ENCODE results near the gene RPL35A. TPM values are rescaled to one million over a fixed set of nuclear protein-coding genes. Genes with fewer than 3 reads are reported as not detected.
"Not testable (repeated sequence)": the region's sequence is repeated elsewhere in the genome, so short reads cannot be mapped to it uniquely, and the experiment has no call there.

RPL35A gene
- total and polyA plus RNA-seq, 5 experiments from 2014 or later, result 1,870 to 2,647 (median 2,221) TPM

DNA sequence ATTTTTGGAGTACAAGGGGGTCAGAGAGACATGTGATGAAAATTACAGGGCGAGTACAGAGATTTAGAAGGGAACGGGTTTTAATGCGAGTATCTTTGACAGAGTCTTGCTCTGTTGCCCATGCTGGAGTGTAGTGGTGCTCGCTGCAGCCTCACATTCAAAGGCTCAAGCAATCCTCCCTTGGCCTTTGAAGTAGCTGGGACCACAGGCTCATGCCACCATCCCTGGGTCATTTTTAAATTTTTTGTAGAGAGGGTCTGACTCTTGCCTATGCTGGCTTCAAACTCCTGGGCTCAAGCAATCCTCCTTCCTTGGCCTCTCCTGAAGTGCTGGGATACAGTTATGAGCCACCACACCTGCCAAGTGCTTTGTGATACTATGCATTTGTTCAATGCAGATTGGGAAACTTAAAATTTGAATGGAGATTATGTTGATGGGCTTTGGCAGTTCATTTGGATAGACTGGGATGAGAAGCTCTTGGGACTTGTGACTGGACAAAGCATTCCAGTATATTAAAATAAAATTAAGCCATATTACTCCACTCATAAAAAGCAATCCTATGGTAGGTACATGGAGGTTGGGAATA, 6.0 kb downstream of the RPL35A start:
- H3K27ac Mint-ChIP-seq, result peak overlapping the region in 3 of 10 donors; percentile 11 to 61 (median 60)
- H3K36me3 Mint-ChIP-seq, result peaks cover 7 to 71% (median 38%) of the 10 kb centered on the region in 3 donors

GRCh38 chr3:197956626-197956988, 6.6 kb downstream of the RPL35A start:
- DNase-seq (no peak), ATAC-seq (no peak)
- Mint-ChIP-seq H3K27ac (peak overlapping the region in 7 of 10 donors; percentile 15 to 93 (median 69)), H3K9me3 (no peaks in the 10 kb centered on the region), H3K36me3 (peaks cover 7 to 65% (median 38%) of the 10 kb centered on the region in 3 donors), H3K4me3 (no peak overlapping the region), H3K4me1 (peaks cover 23 to 67% (median 64%) of the 10 kb centered on the region in 4 donors), H3K27me3 (no peaks in the 10 kb centered on the region)
- POLR2A ChIA-PET, result no interaction called here

More for the DNA sequence above, 6.0 kb downstream of the RPL35A start:
- no peak for DNase-seq
- no peaks in the 10 kb centered on the region for H3K9me3 Mint-ChIP-seq
- ATAC-seq, result no peak
- peaks cover 20 to 68% (median 63%) of the 10 kb centered on the region in 4 donors for H3K4me1 Mint-ChIP-seq
- peak overlapping the region in 1 of 10 donors; percentile 54 for H3K4me3 Mint-ChIP-seq
- H3K27me3 Mint-ChIP-seq, result no peaks in the 10 kb centered on the region
- POLR2A ChIA-PET, result no interaction called here

- H3K4me1 Mint-ChIP-seq, result peaks cover 27 to 72% (median 68%) of the 10 kb centered on the region in 4 donors
- DNase-seq (no peak), ATAC-seq (no peak)
- peak overlapping the region; percentile 51 to 93 (median 81) for H3K27ac Mint-ChIP-seq
- POLR2A ChIA-PET, result interaction anchor here (5.8 kb wide), 1 partner anchor 7 kb away, joined by 67 read pairs; the partner anchor contains the start of gene RPL35A
- peaks cover 7 to 55% (median 33%) of the 10 kb centered on the region in 3 donors for H3K36me3 Mint-ChIP-seq
- peak overlapping the region in 3 of 10 donors; percentile 6 to 40 (median 20) for H3K4me3 Mint-ChIP-seq
- no peaks in the 10 kb centered on the region for H3K27me3 Mint-ChIP-seq
- no peaks in the 10 kb centered on the region for H3K9me3 Mint-ChIP-seq
Measured at GRCh38 chr3:197957790-197958133, 7.8 kb downstream of the RPL35A start.

GRCh38 chr3:197958346-197958745, 8.4 kb downstream of the RPL35A start:
- H3K4me3 Mint-ChIP-seq, result peak overlapping the region; percentile 30 to 71 (median 56)
- H3K27me3 Mint-ChIP-seq, result no peaks in the 10 kb centered on the region

DNA sequence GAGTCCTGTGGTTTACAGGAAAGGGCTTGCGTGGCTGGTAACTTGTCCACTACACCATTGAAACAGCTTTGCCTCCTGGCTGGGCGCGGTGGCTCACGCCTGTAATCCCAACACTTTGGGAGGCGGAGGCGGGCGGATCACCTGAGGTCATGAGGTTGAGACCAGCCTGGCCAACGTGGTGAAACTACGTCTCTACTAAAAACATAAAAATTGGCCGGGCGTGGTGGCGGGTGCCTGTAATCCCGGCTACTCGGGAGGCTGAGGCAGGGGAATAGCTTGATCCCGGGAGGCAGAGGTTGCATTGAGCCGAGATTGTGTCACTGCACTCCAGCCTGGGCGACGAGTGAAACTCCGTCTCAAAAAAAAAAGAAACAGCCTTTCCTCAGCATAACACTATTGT, 8.9 kb downstream of the RPL35A start:
- H3K36me3 Mint-ChIP-seq, result peaks cover 3 to 44% (median 25%) of the 10 kb centered on the region in 3 donors
- H3K27me3 Mint-ChIP-seq, ATAC-seq, DNase-seq, H3K9me3 Mint-ChIP-seq: not testable (repeated sequence)
- peak overlapping the region in 8 of 10 donors; percentile 7 to 91 (median 48) for H3K4me3 Mint-ChIP-seq
- peak overlapping the region; percentile 53 to 98 (median 91) for H3K27ac Mint-ChIP-seq
- POLR2A ChIA-PET, result interaction anchor here (5.8 kb wide), 1 partner anchor 8 kb away, joined by 67 read pairs; the partner anchor contains the start of gene RPL35A
- peaks cover 21 to 68% (median 66%) of the 10 kb centered on the region in 4 donors for H3K4me1 Mint-ChIP-seq

More at GRCh38 chr3:197958346-197958745, 8.4 kb downstream of the RPL35A start:
- no peak for DNase-seq
- no peak for ATAC-seq
- POLR2A ChIA-PET, result interaction anchor here (5.8 kb wide), 1 partner anchor 7 kb away, joined by 67 read pairs; the partner anchor contains the start of gene RPL35A
- H3K9me3 Mint-ChIP-seq, result no peaks in the 10 kb centered on the region
- peak overlapping the region; percentile 53 to 93 (median 84) for H3K27ac Mint-ChIP-seq
- H3K36me3 Mint-ChIP-seq, result peaks cover 7 to 49% (median 30%) of the 10 kb centered on the region in 3 donors
- H3K4me1 Mint-ChIP-seq, result peaks cover 26 to 71% (median 68%) of the 10 kb centered on the region in 4 donors

DNA sequence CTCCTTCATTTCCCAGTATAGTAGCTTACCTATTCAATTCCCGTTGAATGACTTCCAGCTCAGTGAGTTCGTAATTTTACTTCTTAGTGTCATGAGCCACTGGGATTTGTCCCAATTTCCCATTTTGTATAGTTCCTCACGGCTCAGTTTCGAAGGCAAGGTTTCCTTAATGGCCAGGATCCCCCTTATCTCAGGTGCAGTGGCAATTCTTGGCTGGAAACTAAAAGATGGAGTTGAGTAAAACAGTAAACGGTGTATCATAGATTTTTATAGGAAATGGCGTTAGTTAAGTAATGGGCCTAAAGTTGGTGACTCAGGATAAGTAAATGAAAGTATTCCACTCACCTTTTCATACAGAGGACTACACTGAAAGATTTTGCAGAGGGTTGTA, 9.5 kb downstream of the RPL35A start:
- Mint-ChIP-seq H3K9me3 (peaks cover 0 to 1% (median 0%) of the 10 kb centered on the region in 9 donors), H3K27me3 (no peaks in the 10 kb centered on the region), H3K4me3 (peak overlapping the region; percentile 82 to 96 (median 92)), H3K4me1 (peaks cover 18 to 64% (median 62%) of the 10 kb centered on the region in 4 donors), H3K36me3 (peaks cover 0 to 38% (median 21%) of the 10 kb centered on the region in 3 donors), H3K27ac (peak overlapping the region; percentile 89 to 99 (median 96))
- POLR2A ChIA-PET, result interaction anchor here (5.8 kb wide), 1 partner anchor 9 kb away, joined by 67 read pairs; the partner anchor contains the start of gene RPL35A
- DNase-seq (no peak), ATAC-seq (no peak)

DNA sequence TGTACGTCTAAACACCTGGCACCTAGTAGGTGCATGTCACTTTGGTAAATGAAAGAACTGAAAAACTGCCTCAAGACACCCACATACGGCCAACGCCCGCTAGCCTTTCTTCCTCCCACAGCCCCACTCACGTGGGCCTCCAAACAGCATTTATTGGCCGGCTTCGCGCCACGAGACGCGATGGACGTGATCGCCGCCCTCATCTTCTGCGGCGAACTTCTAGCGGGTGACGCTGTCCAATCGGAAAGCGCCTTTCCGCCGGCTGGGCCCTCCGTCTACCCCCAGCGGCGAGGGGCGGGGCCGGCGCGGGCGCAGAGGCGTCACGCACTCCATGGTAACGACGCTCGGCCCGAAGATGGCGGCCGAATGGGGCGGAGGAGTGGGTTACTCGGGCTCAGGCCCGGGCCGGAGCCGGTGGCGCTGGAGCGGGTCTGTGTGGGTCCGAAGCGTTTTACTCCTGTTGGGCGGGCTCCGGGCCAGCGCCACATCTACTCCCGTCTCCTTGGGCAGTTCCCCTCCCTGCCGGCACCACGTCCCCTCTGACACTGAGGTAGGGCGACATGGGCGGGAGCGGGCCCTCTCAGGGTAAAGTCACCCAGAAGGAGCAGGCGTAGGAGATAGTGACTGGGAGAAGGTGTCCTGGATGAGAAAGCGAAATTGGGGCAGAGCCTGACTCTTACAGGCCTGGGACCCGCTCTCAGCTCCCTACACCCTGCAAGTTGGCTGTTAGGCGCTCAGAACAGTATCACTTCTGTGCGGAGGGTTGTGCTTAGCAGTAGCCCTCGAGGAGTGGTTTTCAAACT, 10.1 kb downstream of the RPL35A start, which contains the start of gene LMLN:
TSS of gene LMLN (plus strand) at position 327 of the 803 bp plus-strand sequence. CDS start at position 356, 29 bp downstream.
- DNase-seq (peak; percentile 89 to 97 (median 95)), ATAC-seq (peak; percentile 89 to 90)
- H3K27ac Mint-ChIP-seq, result peak within 1 kb of the TSS; percentile 92 to 99 (median 96)
- H3K9me3 Mint-ChIP-seq, result peaks cover 0 to 1% (median 0%) of the 10 kb centered on the region in 9 donors
- peaks cover 0 to 32% (median 16%) of the 10 kb centered on the region in 3 donors for H3K36me3 Mint-ChIP-seq
- H3K27me3 Mint-ChIP-seq, result no peaks in the 10 kb centered on the region
- peak within 1 kb of the TSS; percentile 82 to 96 (median 92) for H3K4me3 Mint-ChIP-seq
- POLR2A ChIA-PET, result interaction anchor here (5.8 kb wide), 1 partner anchor 9 kb away, joined by 67 read pairs; the partner anchor contains the start of gene RPL35A
- peaks cover 18 to 63% (median 60%) of the 10 kb centered on the region in 4 donors for H3K4me1 Mint-ChIP-seq

- peaks cover 18 to 63% (median 60%) of the 10 kb centered on the region in 4 donors for H3K4me1 Mint-ChIP-seq
- peaks cover 0 to 1% (median 0%) of the 10 kb centered on the region in 9 donors for H3K9me3 Mint-ChIP-seq
- peak overlapping the region; percentile 82 to 96 (median 92) for H3K4me3 Mint-ChIP-seq
- POLR2A ChIA-PET, result interaction anchor here (1.0 to 5.8 kb wide), 3 partner anchors 10 to 120 kb away, joined by 4 to 67 read pairs (median 5); partner anchors contain the start of gene RPL35A
- DNase-seq, result no peak
- peaks cover 0 to 23% (median 9%) of the 10 kb centered on the region in 3 donors for H3K36me3 Mint-ChIP-seq
- peak overlapping the region; percentile 92 to 99 (median 96) for H3K27ac Mint-ChIP-seq
- ATAC-seq, result no peak
- no peaks in the 10 kb centered on the region for H3K27me3 Mint-ChIP-seq
Measured at GRCh38 chr3:197960694-197961581, 10.9 kb downstream of the RPL35A start.

GRCh38 chr3:197961582-197961945, 11.6 kb downstream of the RPL35A start:
- ATAC-seq, result peak; percentile 9 to 12
- peak in 3 of 10 donors; percentile 31 to 59 (median 57) for DNase-seq
- Mint-ChIP-seq H3K9me3 (peaks cover 0 to 4% (median 0%) of the 10 kb centered on the region in 9 donors), H3K27me3 (no peaks in the 10 kb centered on the region), H3K4me3 (peak overlapping the region; percentile 80 to 96 (median 90)), H3K27ac (peak overlapping the region; percentile 91 to 99 (median 96)), H3K36me3 (peaks cover 0 to 17% (median 10%) of the 10 kb centered on the region in 3 donors), H3K4me1 (peaks cover 18 to 63% (median 59%) of the 10 kb centered on the region in 4 donors)
- POLR2A ChIA-PET, result interaction anchor here (1.0 to 5.8 kb wide), 3 partner anchors 11 to 119 kb away, joined by 4 to 67 read pairs (median 5); partner anchors contain the start of gene RPL35A

DNA sequence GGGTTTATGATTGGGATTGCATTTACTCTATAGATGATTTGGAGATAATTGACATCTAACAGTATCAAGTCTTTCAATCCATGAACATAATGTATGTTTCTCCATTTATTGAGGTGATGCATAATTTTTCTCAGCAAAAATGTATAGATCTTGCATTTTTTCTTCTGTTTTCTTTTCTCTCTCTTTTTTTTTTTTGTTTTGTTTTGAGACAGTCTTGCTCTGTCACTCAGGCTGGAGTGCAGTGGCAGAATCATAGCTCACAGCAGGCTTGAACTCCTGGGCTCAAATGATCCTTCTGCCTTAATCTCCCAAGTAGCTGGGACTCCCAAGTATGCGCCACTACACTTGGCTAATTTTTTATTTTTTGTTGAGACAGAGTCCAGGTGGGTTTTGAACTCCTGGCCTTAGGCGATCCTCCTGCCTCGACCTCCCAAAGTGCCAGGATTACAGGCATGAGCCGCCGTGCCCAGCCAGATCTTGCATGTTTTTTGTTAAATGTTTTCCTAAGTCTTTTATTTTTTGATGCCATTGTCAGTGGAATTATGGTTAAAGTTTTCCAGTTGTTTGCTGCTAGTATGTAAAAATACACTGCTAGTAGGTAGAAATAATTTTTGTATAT, 13.1 kb downstream of the RPL35A start:
- Mint-ChIP-seq H3K27me3 (no peaks in the 10 kb centered on the region), H3K4me1 (peaks cover 19 to 52% (median 48%) of the 10 kb centered on the region in 4 donors), H3K4me3 (peak overlapping the region in 4 of 10 donors; percentile 23 to 63 (median 29)), H3K27ac (peak overlapping the region in 9 of 10 donors; percentile 7 to 99 (median 68)), H3K36me3 (peaks cover 4 to 16% (median 9%) of the 10 kb centered on the region in 3 donors), H3K9me3 (peaks cover 0 to 17% (median 8%) of the 10 kb centered on the region in 9 donors)
- ATAC-seq (no peak), DNase-seq (no peak)
- POLR2A ChIA-PET, result interaction anchor here (0.7 to 5.8 kb wide), 2 partner anchors 12 to 386 kb away, joined by 5 to 67 read pairs; partner anchors contain the start of gene RPL35A
